Activated B cell treated with CpG ODN at 0.5 μM for 24 hours (primary cell): ENCODE data around the gene DDOST. TPM values are rescaled to one million over a fixed set of nuclear protein-coding genes. Genes with fewer than 3 reads are reported as not detected.

Experiments used
- ATAC-seq: fragments of 200-7000 bp; cut with Tn5 transposase; one replicate; pipeline ENCODE4 v1.10.0; 2021; ENCODE audit warnings: low read depth, mild to moderate bottlenecking, moderate library complexity
- CTCF ChIA-PET: fragments of 350-600 bp; sonication (Branson Sonifier 250); formaldehyde crosslinking; loops from one replicate; lab custom pipeline; 2021; ENCODE audit warnings: antibody characterized with exemption; lab: Charles Lee
- POLR2A ChIA-PET: fragments of 350-600 bp; sonication (Branson Sonifier 250); formaldehyde crosslinking; loops from one replicate; lab custom pipeline; 2021; ENCODE audit warnings: antibody characterized with exemption; lab: Charles Lee
- DNase-seq: peaks from one replicate; pipeline ENCODE4 v3.0.0; 2022
- H3K27ac Mint-ChIP-seq: one replicate; pipeline ENCODE4 v1.8.0; 2020; ENCODE audit warnings: mixed read lengths
- H3K27me3 Mint-ChIP-seq: one replicate; pipeline ENCODE4 v1.8.0; 2021; ENCODE audit warnings: mixed read lengths
- H3K36me3 Mint-ChIP-seq: one replicate; pipeline ENCODE4 v1.8.0; 2021; ENCODE audit warnings: low read depth, mixed read lengths
- H3K4me1 Mint-ChIP-seq: one replicate; pipeline ENCODE4 v1.8.0; 2021; ENCODE audit warnings: mixed read lengths
- H3K4me3 Mint-ChIP-seq: one replicate; pipeline ENCODE4 v1.8.0; 2020; ENCODE audit warnings: mild to moderate bottlenecking, mixed read lengths
- H3K9me3 Mint-ChIP-seq: one replicate; pipeline ENCODE4 v1.8.0; 2020; ENCODE audit warnings: mixed read lengths
- CTCF ChIP-seq: fragments of 200-600 bp; IDR thresholded peaks from one replicate; pipeline ENCODE4 v1.8.0; 2022; ENCODE audit warnings: antibody characterized with exemption, mild to moderate bottlenecking
- intact Hi-C: fragments of 100-400 bp; cut with micrococcal nuclease; formaldehyde crosslinking; loops from one replicate; pipeline ENCODE4 v1.15.1; 2024
- total RNA-seq: library from RNA; stranded (reverse); gene quantifications from 2 replicates; pipeline ENCODE4 v1.2.3, GENCODE V29; 2022

The DDOST gene
- 132 TPM in 2 replicates for total RNA-seq

DNA sequence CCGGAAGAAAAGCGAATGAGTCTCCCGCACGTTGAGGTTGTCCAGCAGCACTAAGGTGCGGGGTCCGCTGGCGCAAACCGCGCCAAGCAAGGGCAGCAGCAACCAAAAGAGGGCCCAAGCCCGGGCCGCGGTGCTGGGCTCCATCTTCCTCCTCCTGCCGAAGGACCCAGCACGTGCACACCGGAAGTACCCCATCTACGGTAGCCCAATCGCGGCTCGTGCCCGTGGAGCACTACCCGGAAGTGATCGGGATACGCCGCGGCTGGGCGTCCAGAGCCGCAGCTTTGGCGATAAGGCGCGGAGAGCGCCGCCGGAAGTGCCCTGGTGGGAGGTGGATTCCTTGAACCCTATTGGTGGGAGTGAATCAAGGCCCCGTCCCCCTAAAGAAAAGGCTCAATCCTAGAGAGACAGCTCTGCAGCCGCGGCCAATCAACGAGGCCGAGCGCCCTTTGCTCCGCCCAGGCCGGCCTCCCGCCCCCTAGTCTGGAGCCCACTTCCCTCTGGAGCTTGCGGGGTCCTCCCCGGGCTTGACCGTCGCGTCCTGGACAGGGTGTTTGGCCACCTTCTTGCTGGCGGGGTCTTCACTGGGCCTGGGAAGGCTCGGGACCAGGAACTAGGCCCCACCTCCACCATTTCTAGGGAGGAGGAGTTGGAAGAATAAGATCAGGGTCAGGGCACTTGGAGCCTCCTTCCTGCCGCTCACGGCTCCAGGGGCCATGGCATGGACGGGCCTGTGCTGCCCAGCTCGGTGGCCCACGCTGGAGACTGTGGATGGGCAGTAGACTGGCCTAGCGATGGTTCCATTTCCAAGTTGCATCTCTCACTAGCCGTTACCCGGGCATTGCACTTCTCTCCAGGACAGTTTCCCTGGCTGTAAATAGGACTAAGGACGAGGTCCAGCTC is at the start of gene DDOST:
TSS of gene DDOST (minus strand) at position 163 of the 903 bp plus-strand sequence. CDS start at position 144, 19 bp downstream.
- H3K4me3 Mint-ChIP-seq: peak within 1 kb of the TSS; percentile 99
- POLR2A ChIA-PET: interaction anchor here (0.6 to 1.9 kb wide), 11 partner anchors 16 to 1121 kb away, joined by 3 to 17 read pairs (median 4); partner anchors contain the start of genes HP1BP3, SH2D5 and USP48
- H3K36me3 Mint-ChIP-seq: peaks cover 46% of the 10 kb centered on the region
- ATAC-seq: peak; percentile 95
- intact Hi-C loops: loop anchor here (1.0 kb wide), 2 partner anchors 27 to 68 kb away; no protein-coding TSS in a partner anchor
- H3K27me3 Mint-ChIP-seq: no peaks in the 10 kb centered on the region
- CTCF ChIA-PET: interaction anchor here (0.9 kb wide), 1 partner anchor 27 kb away, joined by 4 read pairs; no protein-coding TSS in a partner anchor
- no peak for TF ChIP-seq CTCF
- H3K27ac Mint-ChIP-seq: peak within 1 kb of the TSS; percentile 98
- H3K4me1 Mint-ChIP-seq: peaks cover 33% of the 10 kb centered on the region
- DNase-seq: peak; percentile 83
- no peaks in the 10 kb centered on the region for H3K9me3 Mint-ChIP-seq

DNA sequence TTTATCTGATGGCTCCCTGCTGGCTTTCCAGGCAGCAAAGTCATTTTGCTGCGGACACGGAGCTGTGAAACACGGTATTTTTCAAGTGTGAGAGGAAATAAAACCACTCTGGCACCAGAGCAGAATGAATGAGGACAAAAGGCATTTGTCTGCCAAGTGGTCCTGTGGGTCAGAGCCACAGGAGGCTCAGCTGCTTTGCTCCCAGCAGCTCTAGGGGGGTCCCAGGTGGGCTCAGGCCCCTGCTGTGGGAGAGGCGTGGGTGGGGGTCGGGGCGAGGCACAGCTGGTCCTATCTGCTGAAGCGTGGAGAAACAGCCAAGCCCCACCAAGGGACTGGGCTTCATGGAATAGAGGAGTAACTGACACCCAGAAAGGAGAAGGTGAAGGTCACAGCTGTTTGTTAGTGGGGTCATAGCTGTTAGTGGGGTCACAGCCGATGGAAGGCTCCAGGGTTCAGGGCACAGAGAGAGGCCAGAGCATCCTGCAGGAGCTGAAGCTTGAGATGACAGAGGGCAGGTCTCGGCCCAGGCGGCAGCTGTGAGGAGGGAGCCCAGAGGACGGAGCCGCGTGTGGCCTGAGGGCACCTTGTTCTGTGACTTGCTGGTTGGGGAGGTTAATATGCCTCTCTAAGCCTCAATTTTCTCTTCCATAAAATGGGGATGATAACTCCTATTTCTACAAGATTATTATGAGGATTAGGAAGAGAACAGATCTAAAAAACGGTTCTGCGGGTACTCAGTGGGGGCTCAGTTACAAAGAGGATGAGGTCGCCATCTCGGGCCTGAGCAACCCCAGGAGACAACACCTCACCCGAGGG is 49.5 kb upstream of the DDOST start:
- no peaks in the 10 kb centered on the region for H3K9me3 Mint-ChIP-seq
- no peak for TF ChIP-seq CTCF
- H3K4me1 Mint-ChIP-seq: no peaks in the 10 kb centered on the region
- H3K4me3 Mint-ChIP-seq: no peak overlapping the region
- no peaks in the 10 kb centered on the region for H3K36me3 Mint-ChIP-seq
- no peak overlapping the region for H3K27ac Mint-ChIP-seq
- ChIA-PET CTCF (no interaction called here), POLR2A (no interaction called here)
- no peak for ATAC-seq
- no peak for DNase-seq
- intact Hi-C loops: no loop called here
- peaks cover 5% of the 10 kb centered on the region for H3K27me3 Mint-ChIP-seq

DNA sequence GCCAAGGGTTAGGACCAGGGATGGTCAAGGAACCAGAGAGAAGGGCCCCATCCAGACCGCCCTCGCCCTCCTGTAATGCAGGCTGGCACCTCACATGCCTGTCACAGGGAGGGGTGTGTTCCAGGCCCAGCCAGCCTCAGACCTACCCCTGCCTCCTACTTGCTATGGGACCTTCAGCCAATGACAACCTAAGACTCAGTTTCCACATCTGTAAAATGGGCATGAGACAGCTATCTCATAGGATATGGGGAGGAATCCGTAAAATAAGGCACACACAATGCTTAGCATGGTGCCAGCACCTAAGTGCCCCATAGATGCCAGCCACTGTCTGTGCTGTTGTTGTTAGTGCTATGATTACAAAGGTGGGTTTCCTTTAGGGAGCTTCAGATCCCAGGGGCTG is 48.7 kb upstream of the DDOST start:
- no peak overlapping the region for H3K4me3 Mint-ChIP-seq
- H3K9me3 Mint-ChIP-seq: no peaks in the 10 kb centered on the region
- ATAC-seq (no peak), DNase-seq (no peak)
- no peaks in the 10 kb centered on the region for H3K4me1 Mint-ChIP-seq
- no peaks in the 10 kb centered on the region for H3K27me3 Mint-ChIP-seq
- H3K36me3 Mint-ChIP-seq: no peaks in the 10 kb centered on the region
- CTCF ChIA-PET: no interaction called here
- POLR2A ChIA-PET: no interaction called here
- TF ChIP-seq CTCF: no peak
- intact Hi-C loops: no loop called here
- no peak overlapping the region for H3K27ac Mint-ChIP-seq

DNA sequence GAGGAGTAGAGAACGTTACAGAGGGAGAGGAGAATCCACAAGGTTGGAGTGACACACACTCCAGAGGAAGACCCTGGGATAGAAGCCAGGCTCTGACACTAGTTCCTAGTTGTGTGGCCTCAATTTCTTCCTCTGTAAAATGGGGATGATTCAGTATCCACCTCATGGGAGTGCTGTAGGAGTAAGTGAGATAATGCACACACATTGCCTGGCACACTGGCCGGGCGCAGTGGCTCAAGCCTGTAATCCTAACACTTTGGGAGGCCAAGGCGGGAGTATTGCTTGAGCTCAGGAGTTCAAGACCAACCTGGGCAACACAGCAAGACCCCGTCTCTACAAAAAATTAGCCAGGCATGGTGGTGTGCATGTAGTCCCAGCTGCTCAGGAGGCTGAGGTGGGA is 47.7 kb upstream of the DDOST start:
- Mint-ChIP-seq H3K36me3 (no peaks in the 10 kb centered on the region), H3K27me3 (no peaks in the 10 kb centered on the region), H3K27ac (no peak overlapping the region), H3K4me1 (no peaks in the 10 kb centered on the region), H3K4me3 (no peak overlapping the region), H3K9me3 (no peaks in the 10 kb centered on the region)
- DNase-seq (no peak), ATAC-seq (no peak)
- ChIA-PET POLR2A (no interaction called here), CTCF (no interaction called here)
- intact Hi-C loops: no loop called here
- no peak for TF ChIP-seq CTCF

GRCh38 chr1:20708057-20708456 is 46.9 kb upstream of the DDOST start:
- no peak overlapping the region for H3K4me3 Mint-ChIP-seq

More at GRCh38 chr1:20708057-20708456, 46.9 kb upstream of the DDOST start:
- ChIA-PET CTCF (interaction anchor here (2.0 kb wide), 1 partner anchor 487 kb away, joined by 9 read pairs; no protein-coding TSS in a partner anchor), POLR2A (no interaction called here)
- ATAC-seq: no peak
- Mint-ChIP-seq H3K9me3 (no peaks in the 10 kb centered on the region), H3K4me1 (no peaks in the 10 kb centered on the region), H3K27ac (no peak overlapping the region), H3K36me3 (no peaks in the 10 kb centered on the region), H3K27me3 (no peaks in the 10 kb centered on the region)
- TF ChIP-seq CTCF: no peak
- DNase-seq: no peak
- intact Hi-C loops: no loop called here
